SK-N-SH treated with all-trans-retinoic acid at 6 μM for 48 hours (cell line): ENCODE results near the gene ZNF33A.

Experiments
- ATAC-seq: fragments of 200-7000 bp; cut with Tn5 transposase; 3 replicates; pipeline ENCODE4 v1.9.1; 2020; ENCODE audit warnings: mild to moderate bottlenecking, moderate library complexity
- ARNTL ChIP-seq: fragments of 450-650 bp; formaldehyde crosslinking; IDR thresholded peaks from 2 replicates; pipeline ENCODE4 v1.5.0; 2020; ENCODE audit warnings: low read depth, mild to moderate bottlenecking, moderate library complexity, borderline replicate concordance
- BACH2 ChIP-seq: fragments of 250-450 bp; sonication (Bioruptor Pico); IDR thresholded peaks from 2 replicates; pipeline ENCODE4 v1.9.0; 2021; ENCODE audit warnings: mild to moderate bottlenecking, borderline replicate concordance
- GLIS3 ChIP-seq: fragments of 250-450 bp; sonication (Bioruptor Pico); IDR thresholded peaks from 2 replicates; pipeline ENCODE4 v1.5.0; 2020; ENCODE audit warnings: mild to moderate bottlenecking, moderate library complexity
- ISL1 ChIP-seq: fragments of 250-450 bp; sonication (Bioruptor Pico); IDR thresholded peaks from 2 replicates; pipeline ENCODE4 v2.1.2; 2022; ENCODE audit warnings: mild to moderate bottlenecking, moderate library complexity
- OSR1 ChIP-seq: fragments of 250-450 bp; sonication (Bioruptor Pico); IDR thresholded peaks from 2 replicates; pipeline ENCODE4 v1.8.0; 2022; ENCODE audit warnings: moderate library complexity, mild to moderate bottlenecking, inconsistent platforms
- PPARA ChIP-seq: fragments of 250-450 bp; sonication (Bioruptor Pico); IDR thresholded peaks from 2 replicates; pipeline ENCODE4 v1.5.0; 2020; ENCODE audit warnings: mild to moderate bottlenecking, borderline replicate concordance
- RARB ChIP-seq: fragments of 250-450 bp; sonication (Bioruptor Pico); IDR thresholded peaks from 2 replicates; pipeline ENCODE4 v1.8.0; 2021; ENCODE audit warnings: mild to moderate bottlenecking, moderate library complexity
- TCF4 ChIP-seq: fragments of 250-450 bp; sonication (Bioruptor Pico); IDR thresholded peaks from 2 replicates; pipeline ENCODE4 v1.8.0; 2021; ENCODE audit warnings: mild to moderate bottlenecking, moderate library complexity, borderline replicate concordance
- ZC3H10 ChIP-seq: fragments of 250-450 bp; sonication (Bioruptor Pico); IDR thresholded peaks from 2 replicates; pipeline ENCODE4 v1.5.1; 2021; ENCODE audit warnings: mild to moderate bottlenecking, moderate library complexity
- ZFP3 ChIP-seq: fragments of 250-450 bp; sonication (Bioruptor Pico); IDR thresholded peaks from 2 replicates; pipeline ENCODE4 v1.5.0; 2020; ENCODE audit warnings: mild to moderate bottlenecking, moderate library complexity
- ZFP30 ChIP-seq: fragments of 450-650 bp; formaldehyde crosslinking; IDR thresholded peaks from 2 replicates; pipeline ENCODE4 v1.5.0; 2022; ENCODE audit warnings: mild to moderate bottlenecking, moderate library complexity
- ZNF565 ChIP-seq: fragments of 450-650 bp; formaldehyde crosslinking; conservative IDR thresholded peaks from 2 replicates; pipeline ENCODE4 v1.5.0; 2020; ENCODE audit warnings: low read depth, mild to moderate bottlenecking, moderate library complexity
- ZNF70 ChIP-seq: fragments of 450-650 bp; formaldehyde crosslinking; IDR thresholded peaks from 2 replicates; pipeline ENCODE4 v1.5.0; 2020; ENCODE audit warnings: mild to moderate bottlenecking, moderate library complexity
- ZNF8 ChIP-seq: fragments of 450-650 bp; formaldehyde crosslinking; IDR thresholded peaks from 2 replicates; pipeline ENCODE4 v1.5.0; 2020; ENCODE audit warnings: mild to moderate bottlenecking, moderate library complexity
- TF ChIP-seq, protein P1 (sequence below): fragments of 250-450 bp; sonication (Bioruptor Pico); IDR thresholded peaks from 2 replicates; pipeline ENCODE4 v1.8.0; 2021; ENCODE audit warnings: low read depth, mild to moderate bottlenecking, moderate library complexity, borderline replicate concordance
- TF ChIP-seq, protein P2 (sequence below): fragments of 250-450 bp; sonication (Bioruptor Pico); IDR thresholded peaks from 2 replicates; pipeline ENCODE4 v1.5.1; 2021; ENCODE audit warnings: mild to moderate bottlenecking, moderate library complexity
- TF ChIP-seq, protein P3 (sequence below): fragments of 250-450 bp; sonication (Bioruptor Pico); IDR thresholded peaks from 2 replicates; pipeline ENCODE4 v1.8.0; 2020; ENCODE audit warnings: mild to moderate bottlenecking, moderate library complexity, borderline replicate concordance
- TF ChIP-seq, protein P4 (sequence below): fragments of 250-450 bp; sonication (Bioruptor Pico); IDR thresholded peaks from 2 replicates; pipeline ENCODE4 v1.5.0; 2020; ENCODE audit warnings: mild to moderate bottlenecking, moderate library complexity

The ZNF33A gene

DNA sequence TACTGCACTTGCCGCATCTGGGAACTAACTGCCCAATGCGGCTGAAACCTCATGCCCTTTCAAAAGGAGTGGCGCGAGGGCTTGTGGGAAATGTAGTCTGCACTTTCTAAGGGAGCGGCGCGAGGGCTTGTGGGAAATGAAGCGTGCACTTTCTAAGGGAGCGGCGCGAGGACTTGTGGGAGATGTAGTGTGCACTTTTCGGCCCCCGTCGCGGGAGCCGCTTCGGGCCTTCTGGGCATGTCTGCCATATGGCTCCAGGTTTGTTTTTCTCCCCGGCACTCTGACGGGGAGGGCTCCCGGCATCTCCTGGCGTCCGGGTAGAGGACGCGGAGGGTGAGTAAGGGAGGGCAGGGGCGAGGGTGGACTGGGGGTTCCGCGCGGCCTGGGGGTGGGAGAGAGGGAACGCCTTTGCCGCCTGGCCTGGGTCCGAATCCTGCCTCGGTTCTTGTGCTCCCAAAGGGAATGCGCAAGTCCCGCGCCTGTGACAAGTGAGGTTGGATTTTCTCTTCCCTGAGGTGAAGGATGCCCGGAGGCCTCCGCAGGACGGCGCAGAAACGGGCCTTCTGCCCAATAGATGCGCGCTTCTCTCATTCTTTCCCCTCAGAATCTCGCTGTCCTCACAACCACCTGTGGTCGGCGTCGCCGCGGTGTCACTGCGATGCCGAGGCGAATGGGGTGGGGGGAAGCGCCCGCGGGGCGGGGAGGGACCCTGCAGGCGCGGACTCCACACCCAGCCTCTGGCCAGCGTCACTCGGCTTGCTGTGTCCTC is 83.9 kb downstream of the ZNF33A start, which contains the start of gene ZNF37A (continued):
- TF ChIP-seq ARNTL (CRISPR knock-in tag) (no peak), ZNF565 (CRISPR knock-in tag) (no peak), PPARA (CRISPR knock-in tag) (no peak)
- TF ChIP-seq, protein P1, sequence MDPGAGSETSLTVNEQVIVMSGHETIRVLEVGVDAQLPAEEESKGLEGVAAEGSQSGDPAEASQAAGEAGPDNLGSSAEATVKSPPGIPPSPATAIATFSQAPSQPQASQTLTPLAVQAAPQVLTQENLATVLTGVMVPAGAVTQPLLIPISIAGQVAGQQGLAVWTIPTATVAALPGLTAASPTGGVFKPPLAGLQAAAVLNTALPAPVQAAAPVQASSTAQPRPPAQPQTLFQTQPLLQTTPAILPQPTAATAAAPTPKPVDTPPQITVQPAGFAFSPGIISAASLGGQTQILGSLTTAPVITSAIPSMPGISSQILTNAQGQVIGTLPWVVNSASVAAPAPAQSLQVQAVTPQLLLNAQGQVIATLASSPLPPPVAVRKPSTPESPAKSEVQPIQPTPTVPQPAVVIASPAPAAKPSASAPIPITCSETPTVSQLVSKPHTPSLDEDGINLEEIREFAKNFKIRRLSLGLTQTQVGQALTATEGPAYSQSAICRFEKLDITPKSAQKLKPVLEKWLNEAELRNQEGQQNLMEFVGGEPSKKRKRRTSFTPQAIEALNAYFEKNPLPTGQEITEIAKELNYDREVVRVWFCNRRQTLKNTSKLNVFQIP (CRISPR knock-in tag) = no peak

DNA sequence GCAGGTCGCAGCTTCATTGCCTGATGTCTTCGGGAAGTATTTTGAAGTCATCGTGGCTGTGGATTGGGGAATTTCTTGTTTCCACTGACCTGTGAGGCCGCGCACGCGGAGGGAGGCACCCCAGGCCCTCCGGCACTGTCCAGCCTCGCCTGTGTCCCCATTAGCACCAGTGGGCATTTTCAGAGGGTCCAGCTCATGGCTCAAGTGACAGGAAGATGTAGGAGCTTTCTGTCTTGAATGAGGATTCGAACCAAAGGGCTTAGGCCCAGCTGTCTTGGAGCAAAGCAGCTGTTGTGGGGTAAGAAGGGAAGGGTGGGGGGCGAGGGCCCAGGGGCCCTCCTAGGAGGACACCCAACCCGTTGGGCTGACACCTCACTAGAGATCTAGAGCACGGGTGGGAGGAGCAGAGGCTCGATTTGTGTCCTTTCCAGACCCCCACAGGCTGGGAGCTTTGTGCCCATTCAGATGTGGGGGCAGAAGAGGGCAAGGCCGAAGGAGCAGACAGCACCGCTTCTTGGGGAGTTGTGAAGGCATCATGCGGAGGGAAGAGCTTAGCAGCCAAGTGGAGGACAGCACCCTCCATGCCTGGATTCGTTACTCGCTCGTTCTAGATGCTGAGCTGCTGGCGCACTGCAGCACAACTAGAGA is 84.6 kb downstream of the ZNF33A start:
- no peak for ATAC-seq
- TF ChIP-seq OSR1 (no peak), ZFP30 (CRISPR knock-in tag) (no peak), ZNF70 (CRISPR knock-in tag) (no peak), ZFP3 (no peak), ZC3H10 (CRISPR knock-in tag) (no peak), TCF4 (CRISPR knock-in tag) (no peak), GLIS3 (CRISPR knock-in tag) (no peak)
- TF ChIP-seq, protein P2, sequence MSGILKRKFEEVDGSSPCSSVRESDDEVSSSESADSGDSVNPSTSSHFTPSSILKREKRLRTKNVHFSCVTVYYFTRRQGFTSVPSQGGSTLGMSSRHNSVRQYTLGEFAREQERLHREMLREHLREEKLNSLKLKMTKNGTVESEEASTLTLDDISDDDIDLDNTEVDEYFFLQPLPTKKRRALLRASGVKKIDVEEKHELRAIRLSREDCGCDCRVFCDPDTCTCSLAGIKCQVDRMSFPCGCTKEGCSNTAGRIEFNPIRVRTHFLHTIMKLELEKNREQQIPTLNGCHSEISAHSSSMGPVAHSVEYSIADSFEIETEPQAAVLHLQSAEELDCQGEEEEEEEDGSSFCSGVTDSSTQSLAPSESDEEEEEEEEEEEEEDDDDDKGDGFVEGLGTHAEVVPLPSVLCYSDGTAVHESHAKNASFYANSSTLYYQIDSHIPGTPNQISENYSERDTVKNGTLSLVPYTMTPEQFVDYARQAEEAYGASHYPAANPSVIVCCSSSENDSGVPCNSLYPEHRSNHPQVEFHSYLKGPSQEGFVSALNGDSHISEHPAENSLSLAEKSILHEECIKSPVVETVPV (CRISPR knock-in tag) = no peak
- TF ChIP-seq, protein P3, sequence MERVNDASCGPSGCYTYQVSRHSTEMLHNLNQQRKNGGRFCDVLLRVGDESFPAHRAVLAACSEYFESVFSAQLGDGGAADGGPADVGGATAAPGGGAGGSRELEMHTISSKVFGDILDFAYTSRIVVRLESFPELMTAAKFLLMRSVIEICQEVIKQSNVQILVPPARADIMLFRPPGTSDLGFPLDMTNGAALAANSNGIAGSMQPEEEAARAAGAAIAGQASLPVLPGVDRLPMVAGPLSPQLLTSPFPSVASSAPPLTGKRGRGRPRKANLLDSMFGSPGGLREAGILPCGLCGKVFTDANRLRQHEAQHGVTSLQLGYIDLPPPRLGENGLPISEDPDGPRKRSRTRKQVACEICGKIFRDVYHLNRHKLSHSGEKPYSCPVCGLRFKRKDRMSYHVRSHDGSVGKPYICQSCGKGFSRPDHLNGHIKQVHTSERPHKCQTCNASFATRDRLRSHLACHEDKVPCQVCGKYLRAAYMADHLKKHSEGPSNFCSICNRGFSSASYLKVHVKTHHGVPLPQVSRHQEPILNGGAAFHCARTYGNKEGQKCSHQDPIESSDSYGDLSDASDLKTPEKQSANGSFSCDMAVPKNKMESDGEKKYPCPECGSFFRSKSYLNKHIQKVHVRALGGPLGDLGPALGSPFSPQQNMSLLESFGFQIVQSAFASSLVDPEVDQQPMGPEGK (CRISPR knock-in tag) = no peak
- TF ChIP-seq, protein P4, sequence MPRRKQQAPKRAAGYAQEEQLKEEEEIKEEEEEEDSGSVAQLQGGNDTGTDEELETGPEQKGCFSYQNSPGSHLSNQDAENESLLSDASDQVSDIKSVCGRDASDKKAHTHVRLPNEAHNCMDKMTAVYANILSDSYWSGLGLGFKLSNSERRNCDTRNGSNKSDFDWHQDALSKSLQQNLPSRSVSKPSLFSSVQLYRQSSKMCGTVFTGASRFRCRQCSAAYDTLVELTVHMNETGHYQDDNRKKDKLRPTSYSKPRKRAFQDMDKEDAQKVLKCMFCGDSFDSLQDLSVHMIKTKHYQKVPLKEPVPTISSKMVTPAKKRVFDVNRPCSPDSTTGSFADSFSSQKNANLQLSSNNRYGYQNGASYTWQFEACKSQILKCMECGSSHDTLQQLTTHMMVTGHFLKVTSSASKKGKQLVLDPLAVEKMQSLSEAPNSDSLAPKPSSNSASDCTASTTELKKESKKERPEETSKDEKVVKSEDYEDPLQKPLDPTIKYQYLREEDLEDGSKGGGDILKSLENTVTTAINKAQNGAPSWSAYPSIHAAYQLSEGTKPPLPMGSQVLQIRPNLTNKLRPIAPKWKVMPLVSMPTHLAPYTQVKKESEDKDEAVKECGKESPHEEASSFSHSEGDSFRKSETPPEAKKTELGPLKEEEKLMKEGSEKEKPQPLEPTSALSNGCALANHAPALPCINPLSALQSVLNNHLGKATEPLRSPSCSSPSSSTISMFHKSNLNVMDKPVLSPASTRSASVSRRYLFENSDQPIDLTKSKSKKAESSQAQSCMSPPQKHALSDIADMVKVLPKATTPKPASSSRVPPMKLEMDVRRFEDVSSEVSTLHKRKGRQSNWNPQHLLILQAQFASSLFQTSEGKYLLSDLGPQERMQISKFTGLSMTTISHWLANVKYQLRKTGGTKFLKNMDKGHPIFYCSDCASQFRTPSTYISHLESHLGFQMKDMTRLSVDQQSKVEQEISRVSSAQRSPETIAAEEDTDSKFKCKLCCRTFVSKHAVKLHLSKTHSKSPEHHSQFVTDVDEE (CRISPR knock-in tag) = no peak
- TF ChIP-seq, all 23 proteins: peak for 0

DNA sequence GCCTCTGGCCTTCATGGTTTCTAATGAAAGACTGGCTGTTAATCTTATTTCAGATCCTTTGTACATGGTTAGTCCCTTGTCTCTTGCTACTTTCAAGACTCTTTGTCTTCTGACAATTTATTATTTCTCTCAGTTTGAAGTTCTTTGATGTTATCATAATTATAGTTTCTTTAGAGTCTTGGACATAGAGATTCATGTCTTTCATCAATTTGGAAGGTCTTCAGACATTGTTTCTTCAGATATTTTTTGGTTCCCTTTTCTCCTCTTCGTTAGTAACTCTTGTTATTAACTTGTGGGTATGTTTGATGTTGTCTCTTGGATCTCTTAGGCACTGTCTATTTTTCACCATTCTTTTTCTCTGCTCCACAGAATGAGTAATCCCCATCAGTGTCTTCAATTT is 92.4 kb downstream of the ZNF33A start:
- TF ChIP-seq ZNF70 (CRISPR knock-in tag) (no peak), ZC3H10 (CRISPR knock-in tag) (no peak), ZNF8 (no peak), ZFP30 (CRISPR knock-in tag) (no peak), RARB (no peak), BACH2 (no peak), PPARA (CRISPR knock-in tag) (no peak), ISL1 (CRISPR knock-in tag) (no peak)
- TF ChIP-seq, protein P3 (CRISPR knock-in tag) = no peak
- ATAC-seq = no peak
